Stimulated activated naive CD8-positive, alpha-beta T cell treated with anti-CD3 and anti-CD28 coated beads, Interleukin-15, Interleukin-2, amounts not matched to agents 100 ng/mL and 50 ng/mL, for 24 hours (primary cell): ENCODE data around the gene MESD.

ENCODE experiments used
- H3K27ac Mint-ChIP-seq: one replicate; pipeline ENCODE4 v1.8.0; 2021; ENCODE audit warnings: mild to moderate bottlenecking, mixed read lengths
- H3K27me3 Mint-ChIP-seq: one replicate; pipeline ENCODE4 v1.8.0; 2021; ENCODE audit warnings: mixed read lengths
- H3K36me3 Mint-ChIP-seq: one replicate; pipeline ENCODE4 v1.8.0; 2021; ENCODE audit warnings: low read depth, mixed read lengths
- H3K4me1 Mint-ChIP-seq: one replicate; pipeline ENCODE4 v1.8.0; 2021; ENCODE audit warnings: low read depth, mixed read lengths
- H3K4me3 Mint-ChIP-seq: one replicate; pipeline ENCODE4 v1.8.0; 2021; ENCODE audit warnings: mild to moderate bottlenecking, mixed read lengths
- H3K9me3 Mint-ChIP-seq: one replicate; pipeline ENCODE4 v1.8.0; 2021; ENCODE audit warnings: mixed read lengths

Gene MESD

DNA sequence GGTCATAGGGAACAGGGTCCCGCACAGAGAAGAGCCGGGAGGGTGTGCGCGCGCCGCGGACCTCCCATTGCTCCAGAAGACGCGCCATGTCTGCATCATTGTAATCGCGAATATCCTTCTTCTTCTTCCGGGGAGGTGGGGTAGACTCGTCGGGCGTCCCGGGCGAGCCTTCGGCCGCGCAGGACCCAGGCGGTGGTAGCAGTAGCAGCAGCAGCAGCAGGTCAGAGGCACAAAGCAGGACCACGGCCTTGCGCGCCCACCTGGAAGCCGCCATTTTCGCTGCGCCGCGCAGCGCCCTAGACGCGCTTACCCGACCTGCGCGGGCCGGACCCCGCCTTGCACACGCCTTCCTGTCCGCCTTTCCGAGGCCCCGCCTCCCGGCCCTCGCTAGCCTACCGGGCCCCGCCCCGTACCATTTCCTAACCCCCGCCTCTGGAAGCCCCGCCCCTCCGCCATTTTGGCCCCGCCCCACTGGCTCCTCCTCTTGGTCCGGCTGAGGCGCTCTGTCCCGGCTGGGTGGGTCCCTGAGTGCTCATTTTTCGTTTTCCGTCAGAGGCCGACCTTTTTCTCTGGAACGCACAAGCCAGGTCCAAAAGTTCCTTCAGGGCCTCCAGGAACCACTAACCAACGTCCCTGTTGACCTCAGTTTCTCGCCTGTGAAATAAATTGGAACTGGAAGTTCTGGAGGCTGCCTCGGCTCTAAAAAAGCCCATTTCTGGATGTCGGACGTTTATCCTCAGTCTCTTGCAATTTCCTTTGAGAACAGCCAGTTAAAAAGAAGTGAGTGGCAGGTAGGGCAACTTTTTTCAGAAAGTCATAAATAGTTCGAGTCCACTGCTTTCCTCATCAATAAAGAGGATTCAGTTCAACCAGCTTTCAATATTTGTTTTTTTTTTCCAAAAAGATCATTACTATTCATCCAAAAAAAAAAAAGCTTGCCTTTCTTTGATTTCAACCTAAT is at the start of gene MESD:
Gene MESD (minus strand): TSS at position 302 of the 961 bp plus-strand sequence. CDS start 28 bp downstream, at position 274.
- H3K4me1 Mint-ChIP-seq = peaks cover 52% of the 10 kb centered on the region
- no peaks in the 10 kb centered on the region for H3K27me3 Mint-ChIP-seq
- peak within 1 kb of the TSS; percentile 98 for H3K27ac Mint-ChIP-seq
- peak within 1 kb of the TSS; percentile 99 for H3K4me3 Mint-ChIP-seq
- peaks cover 28% of the 10 kb centered on the region for H3K36me3 Mint-ChIP-seq
- no peaks in the 10 kb centered on the region for H3K9me3 Mint-ChIP-seq

DNA sequence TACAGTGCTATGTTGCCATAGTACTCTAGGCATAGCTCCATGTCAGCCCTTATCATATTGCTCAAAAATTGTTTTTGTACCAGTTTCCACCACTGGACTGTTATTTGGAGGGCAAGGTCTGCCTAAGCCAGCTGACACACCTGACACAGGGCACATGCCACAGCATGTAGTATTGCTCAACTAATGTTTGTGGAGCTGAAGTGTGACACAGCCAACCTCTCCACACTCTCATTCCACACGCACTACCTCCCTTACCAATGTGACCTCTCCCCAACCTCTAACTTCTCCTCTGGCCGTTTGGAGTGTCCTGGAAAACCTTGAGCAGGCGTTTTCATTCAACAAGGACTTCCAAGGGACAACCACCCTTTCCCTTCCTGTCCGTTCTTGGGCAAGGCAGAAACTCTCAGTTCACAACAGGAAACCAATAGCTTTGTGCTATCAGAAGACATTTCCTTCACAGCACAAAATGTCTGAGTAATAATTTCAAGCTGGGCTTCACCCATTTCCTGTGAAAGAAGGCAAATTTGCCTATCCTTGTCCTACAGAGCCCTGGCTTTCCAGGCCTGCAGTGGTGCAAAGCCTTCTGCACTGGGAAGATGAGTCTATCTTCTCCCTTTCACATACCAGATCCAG is 49.5 kb upstream of the MESD start:
- H3K4me1 Mint-ChIP-seq = peaks cover 11% of the 10 kb centered on the region
- no peaks in the 10 kb centered on the region for H3K36me3 Mint-ChIP-seq
- H3K27ac Mint-ChIP-seq = no peak overlapping the region
- H3K4me3 Mint-ChIP-seq = no peak overlapping the region
- no peaks in the 10 kb centered on the region for H3K9me3 Mint-ChIP-seq
- no peaks in the 10 kb centered on the region for H3K27me3 Mint-ChIP-seq

- Mint-ChIP-seq H3K9me3 (no peaks in the 10 kb centered on the region), H3K36me3 (no peaks in the 10 kb centered on the region), H3K4me3 (no peak overlapping the region), H3K27ac (no peak overlapping the region), H3K4me1 (peaks cover 11% of the 10 kb centered on the region), H3K27me3 (no peaks in the 10 kb centered on the region)
Measured at GRCh38 chr15:81037952-81038743, 48.5 kb upstream of the MESD start.

DNA sequence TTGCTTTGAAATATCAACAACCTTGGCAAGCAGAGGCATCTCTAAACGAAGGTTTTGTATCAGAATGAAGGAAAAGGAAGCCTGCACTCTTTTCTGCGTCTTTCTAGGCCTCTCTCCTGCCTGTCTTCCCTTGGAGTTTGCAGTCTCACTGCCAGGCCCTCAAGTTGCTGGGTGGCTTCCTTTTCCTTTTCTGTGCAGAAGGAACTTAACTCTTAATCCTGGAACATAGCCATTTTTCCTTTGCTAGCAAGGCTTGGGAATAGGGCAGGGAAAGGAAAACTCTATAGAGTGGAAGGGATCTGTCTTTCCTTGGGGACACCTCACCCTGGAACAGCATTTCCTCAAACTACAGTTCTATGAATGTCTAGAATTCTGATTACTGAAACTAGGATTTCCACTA is 43.9 kb upstream of the MESD start:
- Mint-ChIP-seq H3K4me1 (peaks cover 11% of the 10 kb centered on the region), H3K27ac (no peak overlapping the region)

GRCh38 chr15:81032818-81033217 is 43.2 kb upstream of the MESD start:
- no peak overlapping the region for H3K27ac Mint-ChIP-seq
- no peaks in the 10 kb centered on the region for H3K27me3 Mint-ChIP-seq
- H3K36me3 Mint-ChIP-seq = peaks cover 4% of the 10 kb centered on the region
- peaks cover 11% of the 10 kb centered on the region for H3K4me1 Mint-ChIP-seq
- H3K4me3 Mint-ChIP-seq = no peak overlapping the region
- H3K9me3 Mint-ChIP-seq = peaks cover 8% of the 10 kb centered on the region

More for the DNA sequence above, 43.9 kb upstream of the MESD start:
- Mint-ChIP-seq H3K9me3 (peaks cover 8% of the 10 kb centered on the region), H3K27me3 (no peaks in the 10 kb centered on the region), H3K4me3 (no peak overlapping the region), H3K36me3 (peaks cover 4% of the 10 kb centered on the region)

DNA sequence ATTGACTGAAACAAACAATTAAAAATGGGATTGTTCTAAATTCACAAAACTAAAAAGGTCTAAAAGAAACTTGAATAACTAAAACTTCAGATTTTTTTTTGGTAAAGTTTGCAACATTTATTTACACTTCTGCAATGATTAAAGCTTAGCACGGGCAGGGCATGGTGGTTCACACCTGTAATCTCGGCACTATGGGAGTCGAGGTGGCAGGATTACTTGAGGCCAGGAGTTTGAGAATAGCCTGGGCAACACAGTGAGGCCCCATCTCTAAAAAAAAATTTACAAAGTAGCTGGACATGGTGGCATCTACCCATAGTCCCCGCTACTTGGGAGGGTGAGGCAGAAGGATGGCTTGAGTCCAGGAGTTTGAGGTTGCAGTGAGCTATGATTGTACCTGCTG is 42.7 kb upstream of the MESD start:
- no peak overlapping the region for H3K27ac Mint-ChIP-seq
- H3K4me1 Mint-ChIP-seq = peaks cover 11% of the 10 kb centered on the region
- peaks cover 8% of the 10 kb centered on the region for H3K9me3 Mint-ChIP-seq
- H3K4me3 Mint-ChIP-seq = no peak overlapping the region
- H3K27me3 Mint-ChIP-seq = no peaks in the 10 kb centered on the region
- peaks cover 4% of the 10 kb centered on the region for H3K36me3 Mint-ChIP-seq

DNA sequence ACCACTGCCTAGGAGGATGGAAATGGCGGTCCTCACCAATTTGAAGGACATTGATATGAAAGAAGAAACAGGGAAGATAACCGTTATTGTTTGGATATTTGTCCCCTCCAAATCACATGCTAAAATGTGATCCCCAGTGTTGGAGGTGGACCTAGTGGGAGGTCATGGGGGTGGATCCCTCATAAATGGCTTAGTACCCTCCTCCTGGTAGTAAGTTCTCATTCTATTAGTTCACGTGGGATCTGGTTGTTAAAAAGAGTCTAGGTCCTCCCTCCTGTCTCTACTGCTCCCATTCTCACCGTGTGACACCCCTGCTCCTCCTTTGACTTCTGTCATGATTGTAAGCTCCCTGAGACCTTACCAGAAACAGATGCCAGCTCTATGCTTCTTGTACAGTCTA is 41.6 kb upstream of the MESD start:
- no peak overlapping the region for H3K27ac Mint-ChIP-seq
- H3K4me3 Mint-ChIP-seq = no peak overlapping the region
- H3K36me3 Mint-ChIP-seq = peaks cover 4% of the 10 kb centered on the region
- no peaks in the 10 kb centered on the region for H3K27me3 Mint-ChIP-seq
- H3K9me3 Mint-ChIP-seq = peaks cover 8% of the 10 kb centered on the region
- peaks cover 20% of the 10 kb centered on the region for H3K4me1 Mint-ChIP-seq

- Mint-ChIP-seq H3K4me1 (peaks cover 28% of the 10 kb centered on the region), H3K27me3 (no peaks in the 10 kb centered on the region), H3K9me3 (peaks cover 8% of the 10 kb centered on the region), H3K4me3 (no peak overlapping the region), H3K36me3 (peaks cover 4% of the 10 kb centered on the region), H3K27ac (no peak overlapping the region)
Measured at GRCh38 chr15:81030301-81030750, 40.7 kb upstream of the MESD start.

GRCh38 chr15:81029414-81030300 is 40.0 kb upstream of the MESD start:
- Mint-ChIP-seq H3K9me3 (peaks cover 8% of the 10 kb centered on the region), H3K4me3 (no peak overlapping the region), H3K36me3 (peaks cover 4% of the 10 kb centered on the region), H3K27me3 (no peaks in the 10 kb centered on the region), H3K27ac (no peak overlapping the region), H3K4me1 (peaks cover 33% of the 10 kb centered on the region)

DNA sequence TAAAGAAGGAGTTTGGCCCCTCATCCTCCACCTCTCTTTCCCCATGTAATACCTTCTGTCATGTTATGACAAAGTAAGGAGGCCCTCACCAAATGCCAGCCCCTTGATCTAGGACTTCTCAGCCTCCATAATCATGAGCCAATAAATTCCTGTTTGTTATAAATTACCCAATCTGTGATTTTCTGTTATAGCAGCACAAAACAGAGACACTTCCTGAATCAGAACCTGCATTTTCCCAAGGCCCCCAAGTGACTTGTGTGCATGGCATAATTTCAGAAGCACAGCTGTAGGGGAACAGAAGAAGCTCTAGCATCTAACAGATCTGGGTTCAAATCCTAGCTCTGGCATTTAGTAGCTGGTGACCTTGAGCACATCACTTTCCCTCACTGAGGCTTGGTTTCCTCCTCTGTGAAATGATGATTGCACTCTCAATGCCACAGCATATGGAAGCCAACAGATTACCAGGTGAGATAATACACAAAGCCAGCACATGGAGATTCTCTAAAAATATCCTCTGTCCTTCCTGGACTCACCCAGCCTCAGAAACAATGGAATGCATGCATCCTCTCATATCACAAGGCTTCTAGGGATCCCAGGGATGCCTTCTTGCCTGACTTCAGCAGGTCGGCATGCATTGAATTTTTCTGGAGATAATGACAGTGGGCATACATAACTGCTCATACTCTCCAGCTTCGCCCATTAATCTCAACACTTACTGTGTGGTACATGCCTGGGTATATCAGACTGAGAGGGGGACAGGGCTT is 37.4 kb upstream of the MESD start:
- H3K4me3 Mint-ChIP-seq = no peak overlapping the region
- H3K9me3 Mint-ChIP-seq = peaks cover 8% of the 10 kb centered on the region
- H3K27me3 Mint-ChIP-seq = no peaks in the 10 kb centered on the region
- H3K4me1 Mint-ChIP-seq = peaks cover 53% of the 10 kb centered on the region
- H3K36me3 Mint-ChIP-seq = peaks cover 4% of the 10 kb centered on the region
- peak overlapping the region; percentile 4 for H3K27ac Mint-ChIP-seq

DNA sequence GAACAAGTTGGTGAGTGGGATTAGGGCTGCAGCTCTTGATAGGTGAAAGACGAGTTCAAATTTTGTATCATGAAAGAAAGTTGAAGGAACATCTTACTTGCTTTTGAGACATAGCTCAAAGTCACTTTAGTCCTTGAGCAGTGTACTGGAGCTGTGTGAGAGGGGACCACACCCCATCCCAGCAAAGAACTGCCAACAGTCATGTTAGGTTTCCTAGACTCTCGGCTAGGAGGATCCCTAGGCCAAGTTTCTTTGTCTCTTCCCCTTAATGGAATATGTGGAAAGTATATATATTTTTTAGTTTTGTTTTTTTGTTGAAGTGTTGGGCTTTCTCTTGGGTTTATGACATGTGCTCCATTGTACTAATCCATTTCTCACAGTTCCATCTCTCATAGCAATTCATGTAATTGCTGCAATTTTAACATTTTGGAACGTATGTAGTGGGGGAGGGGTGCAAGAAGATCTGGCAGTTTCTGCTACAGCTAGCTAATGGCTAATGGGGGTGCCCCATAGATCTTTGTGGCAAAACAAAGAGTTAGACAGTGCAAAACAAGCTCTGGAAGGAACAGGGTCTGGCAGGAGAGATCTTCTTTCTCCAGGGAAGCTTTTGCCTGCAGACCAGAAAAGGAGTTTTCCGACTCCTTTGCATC is 36.2 kb upstream of the MESD start:
- Mint-ChIP-seq H3K9me3 (peaks cover 8% of the 10 kb centered on the region), H3K36me3 (peaks cover 4% of the 10 kb centered on the region), H3K4me1 (peaks cover 53% of the 10 kb centered on the region), H3K4me3 (no peak overlapping the region), H3K27me3 (no peaks in the 10 kb centered on the region), H3K27ac (peak overlapping the region; percentile 61)

DNA sequence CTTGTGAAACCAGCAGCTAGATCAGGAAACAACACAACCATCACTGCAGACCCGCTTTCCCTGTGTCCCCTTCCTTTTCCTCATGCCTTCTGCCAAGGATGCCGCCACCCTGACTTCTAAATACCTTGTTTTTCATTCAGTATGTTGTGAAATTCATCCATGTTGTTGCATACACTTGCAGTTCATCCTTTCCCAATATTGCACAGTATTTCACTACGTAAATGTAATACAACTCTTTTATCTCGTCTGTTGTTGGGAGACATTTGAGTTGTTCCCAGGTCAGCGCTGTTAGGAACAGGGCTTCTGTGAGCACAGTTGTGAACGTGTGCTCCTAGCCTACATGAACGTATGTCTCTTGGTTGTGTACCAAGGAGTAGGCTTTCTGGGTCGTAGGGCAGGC is 35.3 kb upstream of the MESD start:
- peaks cover 4% of the 10 kb centered on the region for H3K9me3 Mint-ChIP-seq
- H3K27me3 Mint-ChIP-seq = no peaks in the 10 kb centered on the region
- H3K4me1 Mint-ChIP-seq = peaks cover 51% of the 10 kb centered on the region
- H3K36me3 Mint-ChIP-seq = peaks cover 4% of the 10 kb centered on the region
- no peak overlapping the region for H3K27ac Mint-ChIP-seq
- H3K4me3 Mint-ChIP-seq = no peak overlapping the region

DNA sequence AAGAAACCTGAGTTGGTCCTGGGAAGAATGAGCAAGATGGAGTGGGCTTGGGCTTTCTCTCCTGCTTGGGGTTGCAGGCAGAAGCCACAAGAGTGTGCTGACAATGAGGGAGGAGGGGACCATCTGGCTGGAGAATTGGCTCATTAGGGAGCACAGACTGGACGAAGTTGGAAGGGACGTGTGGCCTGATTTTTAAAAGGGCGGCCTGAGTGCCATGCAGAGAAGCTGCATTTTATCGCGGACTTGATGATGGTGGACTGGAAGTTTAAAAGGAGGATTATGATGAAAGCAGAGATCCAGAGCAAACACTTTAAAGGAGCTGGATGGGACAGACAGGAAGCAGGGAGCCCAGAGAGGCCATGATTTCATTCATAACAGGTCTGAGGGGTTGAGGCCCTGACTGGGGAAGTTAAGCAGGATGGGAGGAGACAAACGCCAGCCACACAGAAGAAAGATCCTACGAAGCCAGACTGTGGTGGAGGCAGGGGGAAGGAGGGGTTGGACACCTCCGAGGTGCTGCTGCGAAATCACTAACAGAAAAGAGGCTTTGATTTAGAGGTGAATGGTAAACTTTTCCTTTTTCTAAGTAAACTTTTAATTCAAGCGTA is 34.8 kb upstream of the MESD start:
- H3K36me3 Mint-ChIP-seq = no peaks in the 10 kb centered on the region
- H3K4me1 Mint-ChIP-seq = peaks cover 45% of the 10 kb centered on the region
- H3K9me3 Mint-ChIP-seq = no peaks in the 10 kb centered on the region
- H3K27ac Mint-ChIP-seq = peak overlapping the region; percentile 98
- no peaks in the 10 kb centered on the region for H3K27me3 Mint-ChIP-seq
- H3K4me3 Mint-ChIP-seq = peak overlapping the region; percentile 58
